DND-41 (cell line): Measurements from ENCODE around the gene GTF2F2.

Experiments
- ATAC-seq: fragments of 200-7000 bp; cut with Tn5 transposase; 3 replicates; pipeline ENCODE4 v1.9.1; 2021; ENCODE audit warnings: low read depth; ENCODE audit not compliant: insufficient read depth
- DNase-seq: peaks from one replicate; pipeline ENCODE4 v3.0.0-alpha.2; 2020
- H2AFZ ChIP-seq: 2 replicates; pipeline ENCODE4 v1.6.0; 2012; ENCODE audit warnings: low read depth, low read length
- H3K27ac ChIP-seq: 2 replicates; pipeline ENCODE4 v1.5.1; 2012; ENCODE audit warnings: low read length, inconsistent platforms
- H3K27me3 ChIP-seq: fragments of 200-600 bp; sonication (generic); 2 replicates; pipeline ENCODE4 v1.6.0; 2012; ENCODE audit warnings: low read length, mild to moderate bottlenecking, inconsistent platforms; ENCODE audit not compliant: insufficient read depth, poor library complexity
- H3K36me3 ChIP-seq: 2 replicates; pipeline ENCODE4 v1.5.1; 2012; ENCODE audit warnings: low read length, inconsistent platforms; ENCODE audit not compliant: insufficient read depth
- H3K4me1 ChIP-seq: 2 replicates; pipeline ENCODE4 v1.5.1; 2012; ENCODE audit warnings: mild to moderate bottlenecking, low read length; ENCODE audit not compliant: insufficient read depth
- H3K4me2 ChIP-seq: 2 replicates; pipeline ENCODE4 v1.6.0; 2012; ENCODE audit warnings: mild to moderate bottlenecking, moderate library complexity, low read length, inconsistent platforms; ENCODE audit not compliant: insufficient read depth
- H3K4me3 ChIP-seq, 2 experiments: fragments of 200-600 bp in 1 of 2; shearing (Covaris generic) in 1 of 2; 2 replicates each; pipeline ENCODE4 v1.5.1; 2012 to 2016; ENCODE audit warnings: inconsistent platforms in 2 of 2, low read length in 2 of 2, mild to moderate bottlenecking in 2 of 2, low read depth in 1 of 2, moderate library complexity in 1 of 2
- H3K79me2 ChIP-seq: 2 replicates; pipeline ENCODE4 v1.6.0; 2012; ENCODE audit warnings: low read length, inconsistent platforms; ENCODE audit not compliant: insufficient read depth
- H3K9ac ChIP-seq: 2 replicates; pipeline ENCODE4 v1.6.0; 2012; ENCODE audit warnings: low read depth, mild to moderate bottlenecking, inconsistent platforms, low read length, moderate library complexity
- H3K9me3 ChIP-seq: 2 replicates; pipeline ENCODE4 v1.5.1; 2012; ENCODE audit warnings: low read length, moderate library complexity, mild to moderate bottlenecking, inconsistent platforms; ENCODE audit not compliant: insufficient read depth, severe bottlenecking
- H4K20me1 ChIP-seq: 2 replicates; pipeline ENCODE4 v1.6.0; 2012; ENCODE audit warnings: low read length; ENCODE audit not compliant: insufficient read depth
- CTCF ChIP-seq: IDR thresholded peaks from 2 replicates; pipeline ENCODE4 v1.5.1; 2012; ENCODE audit warnings: borderline replicate concordance, low read length, moderate library complexity, mild to moderate bottlenecking; ENCODE audit not compliant: poor library complexity, severe bottlenecking; ENCODE audit errors: extremely low read depth
- EZH2 ChIP-seq: IDR thresholded peaks from 3 replicates; pipeline ENCODE4 v1.6.1; 2012; ENCODE audit warnings: borderline replicate concordance, low read depth, mild to moderate bottlenecking, moderate library complexity, low read length, inconsistent platforms; ENCODE audit not compliant: severe bottlenecking

GTF2F2 gene

GRCh38 chr13:45215392-45216077 lies 95.2 kb downstream of the GTF2F2 start:
- Histone ChIP-seq H3K27me3 (no peaks in the 10 kb centered on the region), H2AFZ (no peak overlapping the region), H3K36me3 (peaks cover 4% of the 10 kb centered on the region; the same call in 1 of the 2 replicates), H3K9ac (no peak overlapping the region), H3K4me3 (no peak overlapping the region), H3K9me3 (no peaks in the 10 kb centered on the region), H3K4me2 (no peak overlapping the region), H3K79me2 (no peaks in the 10 kb centered on the region), H3K4me1 (no peaks in the 10 kb centered on the region), H4K20me1 (no peaks in the 10 kb centered on the region; the same call in 1 of the 2 replicates), H3K27ac (no peak overlapping the region)
- TF ChIP-seq EZH2 (no peak), CTCF (no peak)
- DNase-seq (no peak), ATAC-seq (no peak)

GRCh38 chr13:45216193-45216592 lies 95.9 kb downstream of the GTF2F2 start:
- Histone ChIP-seq H3K4me2 (no peak overlapping the region), H3K4me3 (no peak overlapping the region), H3K27ac (no peak overlapping the region), H4K20me1 (no peaks in the 10 kb centered on the region; the same call in 1 of the 2 replicates), H2AFZ (no peak overlapping the region), H3K9ac (no peak overlapping the region), H3K79me2 (no peaks in the 10 kb centered on the region), H3K9me3 (no peaks in the 10 kb centered on the region), H3K4me1 (no peaks in the 10 kb centered on the region), H3K36me3 (peaks cover 4% of the 10 kb centered on the region; the same call in 1 of the 2 replicates), H3K27me3 (no peaks in the 10 kb centered on the region)
- no peak for TF ChIP-seq EZH2
- TF ChIP-seq CTCF: no peak
- ATAC-seq: no peak
- DNase-seq: no peak

GRCh38 chr13:45218689-45219088 lies 98.4 kb downstream of the GTF2F2 start:
- no peaks in the 10 kb centered on the region for H3K9me3 ChIP-seq
- no peak for TF ChIP-seq EZH2
- TF ChIP-seq CTCF: no peak
- H4K20me1 ChIP-seq: no peaks in the 10 kb centered on the region; the same call in 1 of the 2 replicates
- no peak overlapping the region for H3K4me3 ChIP-seq
- ATAC-seq (no peak), DNase-seq (no peak)
- no peaks in the 10 kb centered on the region for H3K79me2 ChIP-seq
- H3K4me1 ChIP-seq: no peaks in the 10 kb centered on the region
- H3K4me2 ChIP-seq: no peak overlapping the region
- no peak overlapping the region for H3K9ac ChIP-seq
- H3K27ac ChIP-seq: no peak overlapping the region
- no peak overlapping the region for H2AFZ ChIP-seq
- peaks cover 4% of the 10 kb centered on the region; the same call in 1 of the 2 replicates for H3K36me3 ChIP-seq
- no peaks in the 10 kb centered on the region for H3K27me3 ChIP-seq
